ENCODE results near the gene ADAMTSL4. TPM values are rescaled to one million over a fixed set of nuclear protein-coding genes. Genes with fewer than 3 reads are reported as not detected.

Gene ADAMTSL4
- total and polyA plus RNA-seq, 2 of the 8 experiments (the other 6 are each of a cell fraction or from before 2014, with no cell fraction given), result 4.2 to 5.4 TPM

GRCh38 chr1:150548632-150549495 is at the start of gene ADAMTSL4 (continued):
- TF ChIP-seq NRF1 (IDR thresholded peaks at IDR 0.05; ENCODE audit: low read depth, low read length), result no peak
- TF ChIP-seq EGR1 (IDR thresholded peaks at IDR 0.05; ENCODE audit: borderline replicate concordance, low read depth, low read length), result no peak
